GM15510 (cell line): Measurements from ENCODE around the gene FGG.

ENCODE experiments used
- POLR2A ChIP-seq: IDR thresholded peaks from 3 replicates; pipeline ENCODE4 v1.6.1; 2011; ENCODE audit warnings: borderline replicate concordance; ENCODE audit not compliant: insufficient read length; ENCODE audit errors: extremely low read depth

Gene FGG

GRCh38 chr4:154595807-154596206, 16.6 kb downstream of the FGG start:
- no peak for TF ChIP-seq POLR2A

- TF ChIP-seq POLR2A = no peak
These were observed 18.6 kb downstream of the FGG start for GRCh38 chr4:154593868-154594267.

- TF ChIP-seq POLR2A = no peak
These were observed 20.6 kb downstream of the FGG start for GRCh38 chr4:154591890-154592289.

- TF ChIP-seq POLR2A = no peak
These were observed 22.0 kb downstream of the FGG start, which contains the start of gene FGA for GRCh38 chr4:154590329-154591006. Gene FGA (minus strand): TSS chr4:154590742. CDS start chr4:154590687, 55 bp downstream.

GRCh38 chr4:154589296-154590197, 22.9 kb downstream of the FGG start:
- TF ChIP-seq POLR2A = no peak

GRCh38 chr4:154588198-154588597, 24.3 kb downstream of the FGG start:
- no peak for TF ChIP-seq POLR2A

- TF ChIP-seq POLR2A = no peak
These were observed 26.0 kb downstream of the FGG start for GRCh38 chr4:154586296-154587033.

- TF ChIP-seq POLR2A = no peak
These were observed 27.0 kb downstream of the FGG start for GRCh38 chr4:154585369-154586018.

- TF ChIP-seq POLR2A = no peak
These were observed 28.2 kb downstream of the FGG start for GRCh38 chr4:154584259-154584658.

GRCh38 chr4:154583677-154584076, 28.8 kb downstream of the FGG start:
- no peak for TF ChIP-seq POLR2A

GRCh38 chr4:154583230-154583629, 29.2 kb downstream of the FGG start:
- no peak for TF ChIP-seq POLR2A

GRCh38 chr4:154582723-154583122, 29.7 kb downstream of the FGG start:
- no peak for TF ChIP-seq POLR2A

GRCh38 chr4:154579927-154580326, 32.5 kb downstream of the FGG start:
- TF ChIP-seq POLR2A = no peak

GRCh38 chr4:154578919-154579318, 33.5 kb downstream of the FGG start:
- no peak for TF ChIP-seq POLR2A
